NCI-H2107 treated with DMSO at 0.1 percent for 48 hours (cell line): Measurements from ENCODE around the gene KLRG1.

Experiments
- DNase-seq: peaks from one replicate; lab custom pipeline; 2025; ENCODE audit not compliant: unreplicated experiment; lab: John Stamatoyannopoulos, UW

Gene KLRG1

GRCh38 chr12:8985213-8985754 lies 4.1 kb upstream of the KLRG1 start:
- no peak for DNase-seq

GRCh38 chr12:8987163-8987562 lies 2.2 kb upstream of the KLRG1 start:
- no peak for DNase-seq

GRCh38 chr12:8987685-8988084 lies 1.7 kb upstream of the KLRG1 start:
- DNase-seq: no peak

- no peak for DNase-seq
Measured at GRCh38 chr12:8991371-8992345, 2.3 kb downstream of the KLRG1 start.

GRCh38 chr12:8993827-8994226 lies 4.5 kb downstream of the KLRG1 start:
- no peak for DNase-seq

GRCh38 chr12:8995021-8995775 lies 5.9 kb downstream of the KLRG1 start:
- DNase-seq: no peak

- no peak for DNase-seq
Measured at GRCh38 chr12:8996682-8997405, 7.5 kb downstream of the KLRG1 start.

- no peak for DNase-seq
Measured at GRCh38 chr12:9001233-9001632, 11.9 kb downstream of the KLRG1 start.

GRCh38 chr12:9002335-9002734 lies 13.0 kb downstream of the KLRG1 start:
- DNase-seq: no peak

GRCh38 chr12:9022592-9022991 lies 33.2 kb downstream of the KLRG1 start:
- DNase-seq: no peak

GRCh38 chr12:9024512-9024911 lies 35.2 kb downstream of the KLRG1 start:
- no peak for DNase-seq

- no peak for DNase-seq
Measured at GRCh38 chr12:9027161-9028059, 38.1 kb downstream of the KLRG1 start.

GRCh38 chr12:9030776-9031175 lies 41.4 kb downstream of the KLRG1 start:
- DNase-seq: no peak

GRCh38 chr12:9032202-9032964 lies 43.0 kb downstream of the KLRG1 start:
- no peak for DNase-seq

- DNase-seq: no peak
Measured at GRCh38 chr12:9033265-9033887, 44.0 kb downstream of the KLRG1 start.

GRCh38 chr12:9034095-9034494 lies 44.7 kb downstream of the KLRG1 start:
- DNase-seq: no peak

GRCh38 chr12:9036227-9036626 lies 46.9 kb downstream of the KLRG1 start:
- no peak for DNase-seq

- no peak for DNase-seq
Measured at GRCh38 chr12:9037431-9037830, 48.1 kb downstream of the KLRG1 start.

- peak; percentile 14 for DNase-seq
Measured at GRCh38 chr12:9039397-9039977, 50.1 kb downstream of the KLRG1 start.
